Right atrium auricular region (tissue), 2 donors: ENCODE results near the gene CDH13. TPM values are rescaled to one million over a fixed set of nuclear protein-coding genes. Genes with fewer than 3 reads are reported as not detected.

ENCODE experiments used
- DNase-seq: peaks from one replicate; pipeline ENCODE4 v3.0.0-alpha.2; 2019; ENCODE audit warnings: low spot score
- H3K27ac ChIP-seq, 2 donors: fragments of 200-600 bp; sonication (generic); 1 replicate in 1 of 2; 2 replicates in 1 of 2; pipeline ENCODE4 v1.5.1; 2016 to 2019
- H3K27me3 ChIP-seq, 2 donors: fragments of 200-600 bp; sonication (generic); one replicate each; pipeline versions ENCODE4 v1.5.1 to v1.6.0; 2017 to 2019
- H3K36me3 ChIP-seq: fragments of 200-600 bp; sonication (generic); one replicate; pipeline ENCODE4 v1.5.1; 2016
- H3K4me1 ChIP-seq, 2 donors: fragments of 200-600 bp; sonication (generic); one replicate each; pipeline versions ENCODE4 v1.5.1 to v1.6.0; 2017 to 2019
- H3K4me3 ChIP-seq, 2 donors: fragments of 200-600 bp; sonication (generic); 1 replicate in 1 of 2; 2 replicates in 1 of 2; pipeline ENCODE4 v1.5.1; 2017 to 2019; ENCODE audit warnings: mild to moderate bottlenecking in 1 of 2, moderate library complexity in 1 of 2
- H3K9me3 ChIP-seq, 2 donors: fragments of 200-600 bp; sonication (generic); one replicate each; pipeline ENCODE4 v1.5.1; 2019
- total RNA-seq, 2 donors: library from RNA; depleted of rRNA; stranded (reverse); fragments of >200 nt; gene quantifications; one replicate each; pipeline ENCODE4 v1.1.0, GENCODE V29; 2016
- TF ChIP-seq, protein P1 (sequence below), 2 donors: fragments of 200-600 bp; sonication (generic); IDR thresholded peaks; one replicate each; pipeline ENCODE4 v1.5.1; 2019; ENCODE audit warnings: antibody characterized with exemption in 2 of 2

The CDH13 gene
- total RNA-seq, 2 donors from 2014 or later: 75.4 to 85.9 TPM

GRCh38 chr16:82882226-82882625, 255.5 kb downstream of the CDH13 start:
- Histone ChIP-seq H3K27me3 (no peaks in the 10 kb centered on the region), H3K9me3 (no peaks in the 10 kb centered on the region), H3K4me3 (no peak overlapping the region), H3K36me3 (no peaks in the 10 kb centered on the region), H3K4me1 (peaks cover 0 to 11% of the 10 kb centered on the region in 2 donors), H3K27ac (no peak overlapping the region)
- TF ChIP-seq, protein P1, sequence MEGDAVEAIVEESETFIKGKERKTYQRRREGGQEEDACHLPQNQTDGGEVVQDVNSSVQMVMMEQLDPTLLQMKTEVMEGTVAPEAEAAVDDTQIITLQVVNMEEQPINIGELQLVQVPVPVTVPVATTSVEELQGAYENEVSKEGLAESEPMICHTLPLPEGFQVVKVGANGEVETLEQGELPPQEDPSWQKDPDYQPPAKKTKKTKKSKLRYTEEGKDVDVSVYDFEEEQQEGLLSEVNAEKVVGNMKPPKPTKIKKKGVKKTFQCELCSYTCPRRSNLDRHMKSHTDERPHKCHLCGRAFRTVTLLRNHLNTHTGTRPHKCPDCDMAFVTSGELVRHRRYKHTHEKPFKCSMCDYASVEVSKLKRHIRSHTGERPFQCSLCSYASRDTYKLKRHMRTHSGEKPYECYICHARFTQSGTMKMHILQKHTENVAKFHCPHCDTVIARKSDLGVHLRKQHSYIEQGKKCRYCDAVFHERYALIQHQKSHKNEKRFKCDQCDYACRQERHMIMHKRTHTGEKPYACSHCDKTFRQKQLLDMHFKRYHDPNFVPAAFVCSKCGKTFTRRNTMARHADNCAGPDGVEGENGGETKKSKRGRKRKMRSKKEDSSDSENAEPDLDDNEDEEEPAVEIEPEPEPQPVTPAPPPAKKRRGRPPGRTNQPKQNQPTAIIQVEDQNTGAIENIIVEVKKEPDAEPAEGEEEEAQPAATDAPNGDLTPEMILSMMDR (IDR thresholded peaks at IDR 0.05): no peak
- no peak for DNase-seq

DNA sequence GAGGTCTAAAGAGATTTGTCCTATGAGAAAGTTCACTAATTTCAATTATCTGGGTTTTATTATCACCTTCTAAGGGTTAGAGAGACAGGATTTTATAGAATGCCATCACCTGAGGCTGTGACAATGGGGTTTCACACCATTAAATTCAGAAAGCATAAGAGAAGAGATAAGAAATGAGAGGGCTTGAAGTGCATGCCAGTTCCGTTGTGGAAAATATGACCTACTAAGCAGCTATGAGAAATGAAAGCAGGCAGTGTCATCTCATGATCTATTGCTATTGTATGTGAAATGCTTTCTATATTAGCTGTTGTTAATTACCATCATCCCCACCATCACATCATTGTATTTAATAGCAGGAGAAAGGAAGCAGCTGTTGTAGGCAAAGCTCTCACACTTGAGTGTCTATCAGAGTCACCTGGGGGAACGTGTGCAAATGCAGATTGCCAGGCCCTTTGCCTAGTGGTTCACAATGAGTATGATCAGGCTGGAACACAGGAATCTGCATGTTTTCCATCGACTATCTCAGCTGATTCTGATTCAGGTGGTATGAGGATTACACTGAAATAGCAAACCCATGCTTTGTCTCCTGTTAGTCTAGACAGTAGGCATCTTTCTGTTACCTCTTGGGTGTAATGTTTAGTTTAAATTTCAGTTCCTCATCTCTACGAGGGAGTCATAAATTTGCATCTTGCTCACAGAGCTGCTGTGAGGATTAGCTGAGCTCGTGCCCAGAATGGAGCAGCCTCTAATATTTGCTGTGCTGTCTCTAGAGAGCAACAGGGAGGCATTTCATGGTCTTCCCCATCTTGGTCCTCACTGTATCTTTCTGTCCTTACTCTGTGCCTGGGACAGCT, 256.4 kb downstream of the CDH13 start:
- no peak overlapping the region for H3K27ac ChIP-seq
- no peak overlapping the region for H3K4me3 ChIP-seq
- H3K9me3 ChIP-seq: no peaks in the 10 kb centered on the region
- no peak for DNase-seq
- TF ChIP-seq, protein P1 (IDR thresholded peaks at IDR 0.05): no peak
- H3K36me3 ChIP-seq: no peaks in the 10 kb centered on the region
- peaks cover 0 to 11% of the 10 kb centered on the region in 2 donors for H3K4me1 ChIP-seq
- H3K27me3 ChIP-seq: no peaks in the 10 kb centered on the region

GRCh38 chr16:82884320-82884898, 257.6 kb downstream of the CDH13 start:
- H3K36me3 ChIP-seq: no peaks in the 10 kb centered on the region
- H3K27me3 ChIP-seq: no peaks in the 10 kb centered on the region
- peaks cover 0 to 16% of the 10 kb centered on the region in 2 donors for H3K4me1 ChIP-seq
- no peak for DNase-seq
- no peak overlapping the region for H3K27ac ChIP-seq
- TF ChIP-seq, protein P1 (IDR thresholded peaks at IDR 0.05): no peak
- no peak overlapping the region for H3K4me3 ChIP-seq
- no peaks in the 10 kb centered on the region for H3K9me3 ChIP-seq

- H3K4me1 ChIP-seq: peaks cover 0 to 16% of the 10 kb centered on the region in 2 donors
- TF ChIP-seq, protein P1 (IDR thresholded peaks at IDR 0.05): no peak
- no peak for DNase-seq
- no peaks in the 10 kb centered on the region for H3K27me3 ChIP-seq
- H3K36me3 ChIP-seq: no peaks in the 10 kb centered on the region
- no peak overlapping the region for H3K27ac ChIP-seq
- H3K9me3 ChIP-seq: no peaks in the 10 kb centered on the region
- H3K4me3 ChIP-seq: no peak overlapping the region
Measured at GRCh38 chr16:82886146-82886545, 259.4 kb downstream of the CDH13 start.

GRCh38 chr16:82888591-82889001, 261.8 kb downstream of the CDH13 start:
- no peaks in the 10 kb centered on the region for H3K27me3 ChIP-seq
- no peak for DNase-seq
- no peak overlapping the region for H3K27ac ChIP-seq
- TF ChIP-seq, protein P1 (IDR thresholded peaks at IDR 0.05): no peak
- H3K9me3 ChIP-seq: no peaks in the 10 kb centered on the region
- no peak overlapping the region for H3K4me3 ChIP-seq
- H3K36me3 ChIP-seq: no peaks in the 10 kb centered on the region
- peaks cover 0 to 15% of the 10 kb centered on the region in 2 donors for H3K4me1 ChIP-seq
